ENCODE measurements around the gene FANK1. TPM values are rescaled to one million over a fixed set of nuclear protein-coding genes. Genes with fewer than 3 reads are reported as not detected.
"Not testable (repeated sequence)": the region's sequence is repeated elsewhere in the genome, so short reads cannot be mapped to it uniquely, and the experiment has no call there.

FANK1 gene
- total RNA-seq, 4 donors from 2014 or later, result 0.24 to 0.61 (median 0.42) TPM; not detected in 1

GRCh38 chr10:125964558-125964957, 68.2 kb downstream of the FANK1 start:
- intact Hi-C loops (cut with DNase I; ENCODE audit: low total_unique reads), result no loop called here
- no peak for TF ChIP-seq POLR2A (IDR thresholded peaks at IDR 0.05)
- no peak for TF ChIP-seq CTCF (IDR thresholded peaks at IDR 0.05 in 4 of 5, conservative IDR thresholded peaks at IDR 0.05 in 1 of 5)
- ATAC-seq (no peak), DNase-seq (no peak)
- in situ Hi-C loops (cut with MboI; ENCODE audit: low sequenced_read_pairs in 4 of 4), result no loop called here
- no peaks in the 10 kb centered on the region for H3K4me1 ChIP-seq
- no peak overlapping the region for H3K4me3 ChIP-seq
- no peak overlapping the region for H3K27ac ChIP-seq
- no peaks in the 10 kb centered on the region for H3K27me3 ChIP-seq
- H3K9me3 ChIP-seq, result no peaks in the 10 kb centered on the region
- H3K36me3 ChIP-seq, result no peaks in the 10 kb centered on the region

- Histone ChIP-seq H3K9me3 (no peaks in the 10 kb centered on the region), H3K27ac (no peak overlapping the region), H3K36me3 (no peaks in the 10 kb centered on the region), H3K4me1 (no peaks in the 10 kb centered on the region), H3K4me3 (no peak overlapping the region), H3K27me3 (no peaks in the 10 kb centered on the region)
- intact Hi-C loops (cut with DNase I; ENCODE audit: low total_unique reads), result no loop called here
- in situ Hi-C loops (cut with MboI; ENCODE audit: low sequenced_read_pairs in 4 of 4), result no loop called here
- TF ChIP-seq POLR2A (IDR thresholded peaks at IDR 0.05), result no peak
- TF ChIP-seq CTCF (IDR thresholded peaks at IDR 0.05 in 4 of 5, conservative IDR thresholded peaks at IDR 0.05 in 1 of 5), result no peak
- DNase-seq (no peak), ATAC-seq (no peak)
Measured at GRCh38 chr10:125967533-125967932, 71.2 kb downstream of the FANK1 start.

GRCh38 chr10:125970077-125970630, 73.8 kb downstream of the FANK1 start:
- intact Hi-C loops (cut with DNase I; ENCODE audit: low total_unique reads); H3K4me3 ChIP-seq; DNase-seq; H3K27ac ChIP-seq; H3K4me1 ChIP-seq; H3K36me3 ChIP-seq; in situ Hi-C loops (cut with MboI; ENCODE audit: low sequenced_read_pairs in 4 of 4); ATAC-seq; H3K27me3 ChIP-seq; H3K9me3 ChIP-seq: not testable (repeated sequence)

GRCh38 chr10:125976960-125977605, 80.7 kb downstream of the FANK1 start:
- intact Hi-C loops (cut with DNase I; ENCODE audit: low total_unique reads) (no loop called here), in situ Hi-C loops (cut with MboI; ENCODE audit: low sequenced_read_pairs in 4 of 4) (loop anchor here in 3 of 4 donors (25.0 kb wide), 2 partner anchors 410 to 535 kb away; partner anchors contain the start of gene ADAM12 (in 1 of the 3))
- ATAC-seq, result no peak

More at GRCh38 chr10:125976960-125977605, 80.7 kb downstream of the FANK1 start:
- H3K36me3 ChIP-seq, result no peaks in the 10 kb centered on the region
- H3K27ac ChIP-seq, result no peak overlapping the region
- no peak for DNase-seq
- no peak for TF ChIP-seq CTCF (IDR thresholded peaks at IDR 0.05 in 4 of 5, conservative IDR thresholded peaks at IDR 0.05 in 1 of 5)
- no peak overlapping the region for H3K4me3 ChIP-seq
- no peaks in the 10 kb centered on the region for H3K9me3 ChIP-seq
- H3K27me3 ChIP-seq, result no peaks in the 10 kb centered on the region
- no peaks in the 10 kb centered on the region for H3K4me1 ChIP-seq
